Body of pancreas (tissue), 4 donors: Measurements from ENCODE around the gene SOCS3. TPM values are rescaled to one million over a fixed set of nuclear protein-coding genes. Genes with fewer than 3 reads are reported as not detected.
A peak's percentile ranks its signal among the peaks of the same experiment; 100 is the strongest.
"Not testable (repeated sequence)": the region's sequence is repeated elsewhere in the genome, so short reads cannot be mapped to it uniquely, and the experiment has no call there.

Source experiments
- ATAC-seq: fragments of 150-250 bp; one replicate; pipeline ENCODE4 v1.9.1; 2016
- DNase-seq, 4 donors: peaks; one replicate each; pipeline ENCODE4 v3.0.0-alpha.2; 2019
- H3K27ac ChIP-seq, 4 donors: fragments of 200-600 bp; sonication (generic); 1 replicate in 3 of 4; 2 replicates in 1 of 4; pipeline versions ENCODE4 v1.5.1 to v1.6.1; 2016 to 2019; ENCODE audit warnings: mild to moderate bottlenecking in 1 of 4, mixed read lengths in 1 of 4, moderate library complexity in 1 of 4
- H3K27me3 ChIP-seq, 2 donors: fragments of 200-600 bp; sonication (generic); one replicate each; pipeline ENCODE4 v1.6.0; 2016; ENCODE audit warnings: mild to moderate bottlenecking in 1 of 2
- H3K36me3 ChIP-seq, 2 donors: fragments of 200-600 bp; sonication (generic); replicated peaks in 1 of 2; 2 replicates each; pipeline ENCODE4 v1.5.1; 2016; ENCODE audit warnings: low read depth in 2 of 2; ENCODE audit not compliant: insufficient read depth in 1 of 2
- H3K4me1 ChIP-seq: fragments of 200-600 bp; sonication (generic); one replicate; pipeline ENCODE4 v1.6.0; 2016
- H3K4me3 ChIP-seq, 2 donors: fragments of 200-600 bp; sonication (generic); 1 replicate in 1 of 2; 2 replicates in 1 of 2; pipeline ENCODE4 v1.5.1; 2016 to 2019
- H3K9me3 ChIP-seq, 3 donors: fragments of 200-600 bp; sonication (generic); 1 replicate in 2 of 3; 2 replicates in 1 of 3; pipeline ENCODE4 v1.5.1; 2016
- POLR2A ChIP-seq, 3 donors: fragments of 450-650 bp; IDR thresholded peaks; one replicate each; pipeline ENCODE4 v1.6.1; 2016; ENCODE audit warnings: antibody characterized with exemption in 3 of 3, mild to moderate bottlenecking in 2 of 3
- WGBS, 2 donors: methylation state at CpG; one replicate each; pipeline ENCODE4 v1.1.5; 2017; 5-methylcytosine and 5-hydroxymethylcytosine counted together
- intact Hi-C: fragments of 100-400 bp; cut with DNase I; formaldehyde crosslinking; loops from one replicate; pipeline ENCODE4 v1.15.1; 2023
- total RNA-seq, 2 donors: library from RNA; depleted of rRNA; stranded (reverse); fragments of >200 nt; gene quantifications; one replicate each; pipeline ENCODE4 v1.1.0, GENCODE V29; 2016
- TF ChIP-seq, protein P1 (sequence below), 7 experiments: fragments of 450-650 bp in 4 of 7; fragments of 200-600 bp in 3 of 7; sonication (generic) in 3 of 7; IDR thresholded peaks; one replicate each; pipeline ENCODE4 v1.5.1; 2016 to 2019; ENCODE audit warnings: antibody characterized with exemption in 7 of 7

Gene SOCS3
- total RNA-seq, 2 donors from 2014 or later, result 21.0 to 63.9 TPM

DNA sequence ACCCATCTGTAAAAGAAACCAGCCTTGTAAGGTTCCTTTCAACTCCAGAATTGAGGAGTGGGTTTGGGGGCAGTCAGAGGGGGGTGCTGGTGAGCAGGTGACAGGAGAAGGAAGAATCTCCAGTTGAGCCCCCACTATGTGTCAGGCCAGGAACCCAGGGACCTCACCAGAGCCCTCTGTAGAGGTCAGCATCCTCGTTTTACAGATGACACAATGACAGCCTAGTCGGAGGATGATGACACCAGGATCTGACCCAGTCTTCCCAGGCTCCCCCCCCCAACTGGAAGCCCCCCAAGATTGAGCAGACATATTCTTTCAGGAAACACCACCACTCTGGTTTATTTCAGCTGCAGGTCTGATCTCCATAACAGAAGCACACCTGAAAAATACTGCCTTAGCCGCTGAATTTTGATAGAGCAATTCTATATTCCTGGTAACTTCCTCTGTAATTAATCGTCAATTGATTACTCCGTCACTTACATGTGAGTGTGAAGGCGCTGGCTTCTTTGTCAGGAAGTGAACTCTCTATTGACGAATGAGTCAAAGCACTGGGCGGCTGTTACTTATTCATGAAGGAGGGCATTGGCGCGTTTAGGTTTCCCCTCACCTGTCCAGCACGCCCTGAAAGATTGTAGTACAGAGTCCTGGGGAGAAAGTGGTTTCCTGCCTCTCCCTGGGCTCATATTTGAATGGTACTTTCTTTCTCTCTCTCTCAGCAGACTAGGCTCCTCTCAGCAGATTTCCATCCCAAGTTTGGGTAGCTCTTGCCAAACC, 21.2 kb downstream of the SOCS3 start:
- H3K9me3 ChIP-seq, result no peaks in the 10 kb centered on the region
- peaks cover 18% of the 10 kb centered on the region for H3K4me1 ChIP-seq
- TF ChIP-seq, protein P1, sequence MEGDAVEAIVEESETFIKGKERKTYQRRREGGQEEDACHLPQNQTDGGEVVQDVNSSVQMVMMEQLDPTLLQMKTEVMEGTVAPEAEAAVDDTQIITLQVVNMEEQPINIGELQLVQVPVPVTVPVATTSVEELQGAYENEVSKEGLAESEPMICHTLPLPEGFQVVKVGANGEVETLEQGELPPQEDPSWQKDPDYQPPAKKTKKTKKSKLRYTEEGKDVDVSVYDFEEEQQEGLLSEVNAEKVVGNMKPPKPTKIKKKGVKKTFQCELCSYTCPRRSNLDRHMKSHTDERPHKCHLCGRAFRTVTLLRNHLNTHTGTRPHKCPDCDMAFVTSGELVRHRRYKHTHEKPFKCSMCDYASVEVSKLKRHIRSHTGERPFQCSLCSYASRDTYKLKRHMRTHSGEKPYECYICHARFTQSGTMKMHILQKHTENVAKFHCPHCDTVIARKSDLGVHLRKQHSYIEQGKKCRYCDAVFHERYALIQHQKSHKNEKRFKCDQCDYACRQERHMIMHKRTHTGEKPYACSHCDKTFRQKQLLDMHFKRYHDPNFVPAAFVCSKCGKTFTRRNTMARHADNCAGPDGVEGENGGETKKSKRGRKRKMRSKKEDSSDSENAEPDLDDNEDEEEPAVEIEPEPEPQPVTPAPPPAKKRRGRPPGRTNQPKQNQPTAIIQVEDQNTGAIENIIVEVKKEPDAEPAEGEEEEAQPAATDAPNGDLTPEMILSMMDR (IDR thresholded peaks at IDR 0.05), result no peak
- no peak for TF ChIP-seq POLR2A (IDR thresholded peaks at IDR 0.05)
- intact Hi-C loops, result no loop called here
- DNase-seq (peak in 3 of 4 donors; percentile 53 to 77 (median 59)), ATAC-seq (peak; percentile 22)
- no peaks in the 10 kb centered on the region for H3K27me3 ChIP-seq
- peak overlapping the region in 2 of 4 donors; percentile 49 to 75 for H3K27ac ChIP-seq
- WGBS, 2 donors, result 35% methylated on average over 11 of the region's 11 CpGs
- H3K4me3 ChIP-seq, result no peak overlapping the region
- no peaks in the 10 kb centered on the region for H3K36me3 ChIP-seq

GRCh38 chr17:78337244-78338109, 22.4 kb downstream of the SOCS3 start:
- H3K9me3 ChIP-seq, result no peaks in the 10 kb centered on the region
- H3K36me3 ChIP-seq, result no peaks in the 10 kb centered on the region
- DNase-seq, result peak in 1 of 4 donors; percentile 66
- H3K27ac ChIP-seq, result no peak overlapping the region
- H3K4me3 ChIP-seq, result no peak overlapping the region
- ATAC-seq, result no peak
- 62 to 82% methylated on average over 19 of the region's 19 CpGs for WGBS, 2 donors
- TF ChIP-seq, protein P1 (IDR thresholded peaks at IDR 0.05), result no peak
- TF ChIP-seq POLR2A (IDR thresholded peaks at IDR 0.05), result no peak
- intact Hi-C loops, result no loop called here
- H3K4me1 ChIP-seq, result peaks cover 6% of the 10 kb centered on the region
- H3K27me3 ChIP-seq, result no peaks in the 10 kb centered on the region

- ATAC-seq (no peak), DNase-seq (no peak)
- TF ChIP-seq, protein P1 (IDR thresholded peaks at IDR 0.05), result no peak
- TF ChIP-seq POLR2A (IDR thresholded peaks at IDR 0.05), result no peak
- no peaks in the 10 kb centered on the region for H3K36me3 ChIP-seq
- no peak overlapping the region for H3K27ac ChIP-seq
- intact Hi-C loops, result no loop called here
- H3K4me1 ChIP-seq, result no peaks in the 10 kb centered on the region
- no peaks in the 10 kb centered on the region for H3K27me3 ChIP-seq
- H3K9me3 ChIP-seq, result no peaks in the 10 kb centered on the region
- H3K4me3 ChIP-seq, result no peak overlapping the region
- 80 to 83% methylated on average over 11 of the region's 11 CpGs for WGBS, 2 donors
Observed at GRCh38 chr17:78335209-78335608, 24.7 kb downstream of the SOCS3 start.

DNA sequence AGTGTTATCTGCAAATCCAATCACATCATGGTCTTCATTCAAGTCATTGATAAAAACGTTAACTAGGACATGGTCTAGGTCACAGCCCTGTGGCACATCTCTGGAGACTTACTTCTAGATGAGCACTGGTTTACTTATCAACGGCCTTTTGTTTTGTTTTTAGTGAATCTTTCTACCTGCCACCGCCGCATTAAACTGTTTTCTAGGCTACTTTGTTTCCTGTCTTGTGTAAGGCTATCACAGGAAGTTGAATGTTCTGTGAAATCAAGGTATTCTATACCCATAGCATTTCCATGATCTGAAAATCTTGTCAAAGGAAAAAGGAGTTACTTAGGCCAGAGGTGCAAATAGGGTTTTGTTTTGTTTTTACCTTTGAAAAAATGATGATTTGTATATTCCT, 26.9 kb downstream of the SOCS3 start:
- Histone ChIP-seq H3K4me3 (no peak overlapping the region), H3K27me3 (no peaks in the 10 kb centered on the region), H3K36me3 (no peaks in the 10 kb centered on the region), H3K9me3 (no peaks in the 10 kb centered on the region), H3K27ac (no peak overlapping the region), H3K4me1 (no peaks in the 10 kb centered on the region)
- no peak for ATAC-seq
- TF ChIP-seq, protein P1 (IDR thresholded peaks at IDR 0.05), result no peak
- TF ChIP-seq POLR2A (IDR thresholded peaks at IDR 0.05), result no peak
- DNase-seq, result no peak
- whole genome bisulfite sequencing, 2 donors, result 40 to 57% methylated on average over 4 of the region's 4 CpGs
- intact Hi-C loops, result no loop called here

DNA sequence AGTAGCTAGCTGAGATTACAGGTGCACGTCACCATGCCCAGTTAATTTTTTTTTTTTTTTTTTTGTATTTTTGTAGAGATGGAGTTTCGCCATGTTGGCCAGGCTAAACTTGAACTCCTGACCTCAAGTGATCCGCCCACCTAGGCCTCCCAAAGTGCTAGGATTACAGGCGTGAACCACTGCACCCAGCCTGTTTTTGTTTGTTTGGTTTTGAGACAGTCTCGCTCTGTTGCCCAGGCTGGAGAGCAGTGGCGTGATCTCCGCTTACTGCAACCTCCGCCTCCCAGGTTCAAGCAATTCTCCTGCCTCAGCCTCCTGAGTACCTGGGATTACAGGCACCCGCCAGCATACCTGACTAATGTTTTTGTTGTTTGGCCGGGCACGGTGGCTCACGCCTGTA, 28.5 kb downstream of the SOCS3 start:
- intact Hi-C loops, result not testable (repeated sequence)

More for the DNA sequence above, 28.5 kb downstream of the SOCS3 start:
- not testable (repeated sequence) for DNase-seq, H3K9me3 ChIP-seq, H3K27ac ChIP-seq, H3K4me1 ChIP-seq, H3K4me3 ChIP-seq, H3K27me3 ChIP-seq, H3K36me3 ChIP-seq, ATAC-seq
- 77 to 80% methylated on average over 11 to 12 of the region's 12 CpGs for WGBS, 2 donors
